OCI-LY7 (cell line): ENCODE measurements around the gene BRD1. TPM values are rescaled to one million over a fixed set of nuclear protein-coding genes. Genes with fewer than 3 reads are reported as not detected.

Experiments
- BruUV-seq: library from RNA; stranded (reverse); fragments of 400-500 nt; replicated peaks from 2 replicates; lab custom pipeline; 2021; lab: Mats Ljungman, UMichigan
- CTCF ChIA-PET: fragments of 300-600 bp; sonication (Branson Sonifier 250); formaldehyde crosslinking; loops from one replicate; lab custom pipeline; 2022; ENCODE audit warnings: antibody characterized with exemption; ENCODE audit not compliant: unreplicated experiment; lab: Charles Lee
- POLR2A ChIA-PET: fragments of 300-600 bp; sonication (Branson Sonifier 250); formaldehyde crosslinking; loops from one replicate; lab custom pipeline; 2022; ENCODE audit warnings: antibody characterized with exemption; lab: Charles Lee
- DNase-seq: peaks from one replicate; pipeline ENCODE4 v3.0.0-alpha.2; 2015; ENCODE audit warnings: low spot score
- H2AFZ ChIP-seq: fragments of 200-600 bp; sonication (generic), shearing (Covaris generic); 2 replicates; pipeline ENCODE4 v1.6.1; 2014; ENCODE audit warnings: mild to moderate bottlenecking, antibody characterized with exemption, low read length, moderate library complexity
- H3K27ac ChIP-seq: fragments of 200-600 bp; sonication (generic); 2 replicates; pipeline ENCODE4 v1.5.1; 2014; ENCODE audit warnings: mixed run types, low read depth, mild to moderate bottlenecking, moderate library complexity, low read length, inconsistent platforms; ENCODE audit not compliant: poor library complexity, severe bottlenecking
- H3K36me3 ChIP-seq: fragments of 200-600 bp; sonication (generic); 2 replicates; pipeline ENCODE4 v1.6.1; 2014; ENCODE audit warnings: mild to moderate bottlenecking, antibody characterized with exemption, low read length, moderate library complexity, mixed read lengths; ENCODE audit not compliant: insufficient read depth
- H3K4me1 ChIP-seq: fragments of 200-600 bp; sonication (generic); 2 replicates; pipeline ENCODE4 v1.5.1; 2014; ENCODE audit warnings: mild to moderate bottlenecking, low read length; ENCODE audit not compliant: insufficient read depth, poor library complexity, severe bottlenecking
- H3K4me2 ChIP-seq: fragments of 200-600 bp; sonication (generic); 2 replicates; pipeline ENCODE4 v1.6.1; 2014; ENCODE audit warnings: mild to moderate bottlenecking, low read length
- H3K4me3 ChIP-seq: fragments of 200-600 bp; sonication (generic); 2 replicates; pipeline ENCODE4 v1.5.1; 2014; ENCODE audit warnings: mild to moderate bottlenecking, low read depth, low read length; ENCODE audit not compliant: poor library complexity, severe bottlenecking
- H3K79me2 ChIP-seq: fragments of 200-600 bp; sonication (generic); 2 replicates; pipeline ENCODE4 v1.6.1; 2016; ENCODE audit warnings: low read depth, mild to moderate bottlenecking, low read length, moderate library complexity, mixed read lengths; ENCODE audit not compliant: insufficient read depth
- H3K9me2 ChIP-seq: fragments of 200-600 bp; sonication (generic); 2 replicates; pipeline ENCODE4 v1.6.1; 2016; ENCODE audit warnings: mild to moderate bottlenecking, low read length, mixed read lengths; ENCODE audit not compliant: insufficient read depth
- H3K9me3 ChIP-seq: fragments of 200-600 bp; sonication (generic); 2 replicates; pipeline ENCODE4 v1.6.1; 2014; ENCODE audit warnings: mild to moderate bottlenecking, mixed run types, low read length, mixed read lengths
- H4K20me1 ChIP-seq: fragments of 200-600 bp; sonication (generic); 2 replicates; pipeline ENCODE4 v1.6.1; 2014; ENCODE audit warnings: mild to moderate bottlenecking, antibody characterized with exemption, low read length, moderate library complexity, mixed read lengths; ENCODE audit not compliant: insufficient read depth
- EZH2phosphoT487 ChIP-seq: fragments of 200-600 bp; sonication (generic); IDR thresholded peaks from 2 replicates; pipeline ENCODE4 v1.6.1; 2018; ENCODE audit warnings: low read depth, borderline replicate concordance, mild to moderate bottlenecking, mixed run types, antibody characterized with exemption, low read length, moderate library complexity, mixed read lengths
- intact Hi-C: fragments of 100-400 bp; cut with micrococcal nuclease; formaldehyde crosslinking; loops from one replicate; pipeline ENCODE4 v1.10.0; 2022; ENCODE audit not compliant: unreplicated experiment
- total RNA-seq, 2 experiments: library from RNA; depleted of rRNA in 1 of 2; stranded (reverse); fragments of >200 nt in 1 of 2; shearing (Covaris generic) in 1 of 2; gene quantifications; 2 replicates each; pipeline ENCODE4 v1.2.3, GENCODE V29; 2014 to 2022
- TF ChIP-seq, protein P1 (sequence below): fragments of 200-600 bp; sonication (generic); conservative IDR thresholded peaks from 2 replicates; pipeline ENCODE4 v1.5.1; 2014; ENCODE audit warnings: mild to moderate bottlenecking, antibody characterized with exemption, low read length, moderate library complexity, mixed read lengths

The BRD1 gene
- total RNA-seq, 2 experiments from 2014 or later: 38.1 to 46.6 TPM

DNA sequence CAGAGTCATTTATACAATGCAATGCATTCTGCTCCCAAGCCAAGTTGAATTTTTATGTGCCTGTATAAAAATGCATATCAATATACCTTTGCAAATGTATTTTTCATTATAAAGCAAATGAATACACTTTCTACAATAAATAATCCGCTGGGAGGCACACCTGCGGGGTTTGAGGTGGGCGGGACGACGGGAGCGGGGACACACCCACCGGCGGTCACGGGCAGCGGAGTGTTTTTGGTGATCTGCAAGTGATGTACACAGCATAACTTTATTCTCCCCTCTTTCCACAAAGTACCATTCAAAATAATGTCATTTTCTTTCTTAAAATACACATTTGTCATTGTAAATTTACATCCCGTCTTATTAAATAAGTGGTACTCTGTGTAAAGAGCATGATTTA lies 54.1 kb downstream of the BRD1 start:
- intact Hi-C loops: no loop called here
- TF ChIP-seq, protein P1, sequence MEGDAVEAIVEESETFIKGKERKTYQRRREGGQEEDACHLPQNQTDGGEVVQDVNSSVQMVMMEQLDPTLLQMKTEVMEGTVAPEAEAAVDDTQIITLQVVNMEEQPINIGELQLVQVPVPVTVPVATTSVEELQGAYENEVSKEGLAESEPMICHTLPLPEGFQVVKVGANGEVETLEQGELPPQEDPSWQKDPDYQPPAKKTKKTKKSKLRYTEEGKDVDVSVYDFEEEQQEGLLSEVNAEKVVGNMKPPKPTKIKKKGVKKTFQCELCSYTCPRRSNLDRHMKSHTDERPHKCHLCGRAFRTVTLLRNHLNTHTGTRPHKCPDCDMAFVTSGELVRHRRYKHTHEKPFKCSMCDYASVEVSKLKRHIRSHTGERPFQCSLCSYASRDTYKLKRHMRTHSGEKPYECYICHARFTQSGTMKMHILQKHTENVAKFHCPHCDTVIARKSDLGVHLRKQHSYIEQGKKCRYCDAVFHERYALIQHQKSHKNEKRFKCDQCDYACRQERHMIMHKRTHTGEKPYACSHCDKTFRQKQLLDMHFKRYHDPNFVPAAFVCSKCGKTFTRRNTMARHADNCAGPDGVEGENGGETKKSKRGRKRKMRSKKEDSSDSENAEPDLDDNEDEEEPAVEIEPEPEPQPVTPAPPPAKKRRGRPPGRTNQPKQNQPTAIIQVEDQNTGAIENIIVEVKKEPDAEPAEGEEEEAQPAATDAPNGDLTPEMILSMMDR: no peak
- TF ChIP-seq EZH2phosphoT487: no peak
- no peak overlapping the region for H2AFZ ChIP-seq
- ChIA-PET CTCF (no interaction called here), POLR2A (no interaction called here)
- no peak overlapping the region for H3K4me3 ChIP-seq
- no peak overlapping the region for H3K27ac ChIP-seq
- no peaks in the 10 kb centered on the region for H3K79me2 ChIP-seq
- no peaks in the 10 kb centered on the region for H3K9me2 ChIP-seq
- no peak overlapping the region for H3K4me2 ChIP-seq
- H4K20me1 ChIP-seq: no peaks in the 10 kb centered on the region
- TSS peak; percentile 92 for BruUV-seq
- no peak for DNase-seq
- no peaks in the 10 kb centered on the region for H3K4me1 ChIP-seq
- peaks cover 58% of the 10 kb centered on the region for H3K36me3 ChIP-seq
- no peaks in the 10 kb centered on the region for H3K9me3 ChIP-seq

DNA sequence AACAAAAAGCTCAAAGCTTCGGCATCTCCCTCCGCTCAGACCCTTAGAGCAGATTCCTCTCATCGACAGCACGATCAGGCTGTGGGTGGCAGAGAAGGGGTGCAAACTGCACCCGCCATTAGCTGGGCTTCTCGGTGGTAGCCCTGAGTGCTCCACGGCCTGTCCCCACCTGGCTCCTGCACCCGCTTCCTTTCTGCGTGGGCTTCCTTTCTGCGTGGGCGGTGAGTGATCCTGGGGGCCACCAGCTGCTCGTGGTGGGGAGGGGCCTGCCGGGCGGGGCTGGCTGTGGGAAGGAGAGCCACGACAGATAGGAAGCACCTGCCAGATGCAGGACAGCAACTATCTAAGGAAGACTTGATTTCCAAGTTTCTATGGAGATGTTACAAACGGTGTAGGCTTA lies 55.0 kb downstream of the BRD1 start:
- H3K4me1 ChIP-seq: no peaks in the 10 kb centered on the region
- DNase-seq: no peak
- peaks cover 51% of the 10 kb centered on the region for H3K36me3 ChIP-seq
- H3K9me3 ChIP-seq: no peaks in the 10 kb centered on the region
- intact Hi-C loops: no loop called here
- H3K4me2 ChIP-seq: no peak overlapping the region
- H3K4me3 ChIP-seq: no peak overlapping the region
- ChIA-PET CTCF (no interaction called here), POLR2A (no interaction called here)
- no peak overlapping the region for H2AFZ ChIP-seq
- H3K9me2 ChIP-seq: no peaks in the 10 kb centered on the region
- no TSS peak for BruUV-seq
- no peaks in the 10 kb centered on the region for H3K79me2 ChIP-seq
- TF ChIP-seq, protein P1: no peak
- no peak for TF ChIP-seq EZH2phosphoT487
- H4K20me1 ChIP-seq: no peaks in the 10 kb centered on the region
- H3K27ac ChIP-seq: no peak overlapping the region

DNA sequence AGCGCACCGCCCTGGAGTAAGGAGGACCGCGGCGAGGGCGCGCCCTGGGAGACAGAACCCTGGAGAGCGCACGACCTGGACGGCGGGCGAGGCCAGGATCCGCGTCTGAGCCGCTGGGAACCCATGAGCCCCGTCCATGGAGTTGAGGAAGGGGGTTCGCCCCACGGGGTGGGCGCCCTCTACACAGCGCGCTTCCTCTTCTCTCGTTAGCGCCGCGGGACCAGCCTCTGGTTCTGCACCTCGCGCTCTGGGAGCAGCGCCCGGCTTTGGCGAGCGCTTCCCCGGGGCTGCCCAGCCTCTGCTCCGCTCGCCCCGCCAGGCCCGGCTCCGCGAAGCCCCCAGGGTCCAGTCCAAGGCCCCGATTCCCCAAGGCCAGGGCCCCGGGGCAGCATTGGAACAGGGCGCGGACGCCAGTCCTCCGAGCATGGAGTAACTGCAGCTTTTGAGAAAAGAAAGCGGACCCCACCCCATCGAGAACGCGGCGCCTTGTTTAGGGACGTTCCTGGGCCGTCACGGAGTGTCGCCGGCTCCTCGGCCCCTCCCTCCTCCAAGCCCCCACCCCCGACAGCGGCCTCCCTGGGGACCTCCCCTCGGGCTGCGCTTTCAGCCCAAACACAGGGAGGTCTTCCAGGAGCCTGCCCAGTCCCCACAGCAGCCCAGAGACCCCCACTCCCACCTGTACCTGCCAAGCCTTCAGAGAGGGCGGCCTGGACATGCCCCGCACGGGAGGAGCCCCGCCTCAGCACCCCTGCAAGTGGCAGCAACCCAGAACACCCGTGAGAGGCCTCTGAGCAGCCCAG lies 56.2 kb downstream of the BRD1 start:
- H3K4me1 ChIP-seq: no peaks in the 10 kb centered on the region
- no peaks in the 10 kb centered on the region for H3K79me2 ChIP-seq
- intact Hi-C loops: no loop called here
- CTCF ChIA-PET: no interaction called here
- no peaks in the 10 kb centered on the region for H4K20me1 ChIP-seq
- BruUV-seq: no TSS peak
- H2AFZ ChIP-seq: no peak overlapping the region
- no peak overlapping the region for H3K4me3 ChIP-seq
- DNase-seq: no peak
- H3K27ac ChIP-seq: no peak overlapping the region
- H3K36me3 ChIP-seq: peaks cover 39% of the 10 kb centered on the region
- H3K9me3 ChIP-seq: peaks cover 7% of the 10 kb centered on the region; the same call in 1 of the 2 replicates
- H3K4me2 ChIP-seq: no peak overlapping the region
- POLR2A ChIA-PET: no interaction called here
- TF ChIP-seq EZH2phosphoT487: no peak
- no peaks in the 10 kb centered on the region for H3K9me2 ChIP-seq
